ENCODE results near the gene BRD2. TPM values are rescaled to one million over a fixed set of nuclear protein-coding genes. Genes with fewer than 3 reads are reported as not detected.

Gene BRD2
- total and polyA plus RNA-seq, 2 donors (not counting 1 experiment from before 2014, with no cell fraction given) = 474 to 620 TPM

GRCh38 chr6:33014841-33015634 lies 46.6 kb downstream of the BRD2 start:
- DNase-seq (peak; percentile 92), ATAC-seq (ENCODE audit: low read depth) (peak; percentile 34)
- CTCF ChIA-PET = interaction anchor here (0.6 to 17.0 kb wide), 37 partner anchors 12 to 887 kb away, joined by 3 to 576 read pairs (median 4); partner anchors contain the start of genes ATF6B, HLA-DMA, HLA-DPA1 and HLA-DPB1
- no peaks in the 10 kb centered on the region for H3K27me3 ChIP-seq (replicated peaks in 1 of 4; ENCODE audit: control extremely low read depth in 1 of 4, control insufficient read depth in 3 of 4, insufficient read depth in 4 of 4, low read length in 3 of 4)
- POLR2A ChIA-PET = interaction anchor here (0.6 to 9.6 kb wide), 11 partner anchors 14 to 111 kb away, joined by 3 to 166 read pairs (median 5); partner anchors contain the start of genes HLA-DPA1 and HLA-DPB1
- H3K4me1 Mint-ChIP-seq = peaks cover 70% of the 10 kb centered on the region
- no peaks in the 10 kb centered on the region for H4K20me1 ChIP-seq (ENCODE audit: control insufficient read depth, insufficient read depth, low read length, poor library complexity, severe bottlenecking)
- peaks cover 48% of the 10 kb centered on the region for H3K79me2 ChIP-seq (ENCODE audit: control insufficient read depth, insufficient read depth, low read length)
- TF ChIP-seq CTCF (IDR thresholded peaks at IDR 0.05) = peak; percentile 85
- TF ChIP-seq EZH2 (IDR thresholded peaks at IDR 0.05; ENCODE audit: borderline replicate concordance, insufficient read depth, low read depth, low read length, poor library complexity, severe bottlenecking) = no peak
- no peaks in the 10 kb centered on the region for H3K36me3 ChIP-seq (replicated peaks in 1 of 2; ENCODE audit: control extremely low read depth in 1 of 2, control insufficient read depth in 1 of 2, extremely low read depth in 1 of 2, insufficient read depth in 2 of 2, low read length in 1 of 2)
- 25% methylated on average over 4 of the region's 6 CpGs for WGBS (ENCODE audit: insufficient coverage)
- peak overlapping the region in 2 of 5 experiments; percentile 16 to 40 for H3K4me3 ChIP-seq (ENCODE audit: control extremely low read depth in 1 of 5, extremely low read depth in 1 of 5, insufficient read depth in 1 of 5, low read depth in 2 of 5, low read length in 4 of 5)
- H2AFZ ChIP-seq (ENCODE audit: insufficient read depth, low read depth, low read length, poor library complexity, severe bottlenecking) = no peak overlapping the region
- no peaks in the 10 kb centered on the region for H3K9me3 ChIP-seq (ENCODE audit: control extremely low read depth in 1 of 3, control insufficient read depth in 2 of 3, insufficient read depth in 1 of 3, low read length in 2 of 3)
- peak overlapping the region; percentile 2 to 100 for H3K27ac ChIP-seq (ENCODE audit: low read length in 2 of 2)
- H3K27me3 Mint-ChIP-seq = no peaks in the 10 kb centered on the region
- H3K9ac ChIP-seq (ENCODE audit: low read length) = peak overlapping the region; percentile 23
- intact Hi-C loops (cut with micrococcal nuclease) = loop anchor here (1.0 to 2.0 kb wide), 6 partner anchors 14 to 133 kb away; no protein-coding TSS in a partner anchor
- peak overlapping the region; percentile 69 for H3K4me3 Mint-ChIP-seq
- H3K9me3 Mint-ChIP-seq (ENCODE audit: insufficient read depth) = no peaks in the 10 kb centered on the region
- H3K4me1 ChIP-seq (ENCODE audit: control insufficient read depth in 2 of 2, insufficient read depth in 2 of 2, low read length in 2 of 2) = peaks cover 51 to 57% of the 10 kb centered on the region in 2 donors
- H3K27ac Mint-ChIP-seq = peak overlapping the region; percentile 90
- H3K4me2 ChIP-seq (replicated peaks; ENCODE audit: low read depth, low read length, poor library complexity, severe bottlenecking) = peak overlapping the region; percentile 54

Measured in B cell (primary cell).